Measurements from ENCODE around the gene FAM50A.
"Not testable (repeated sequence)": the region's sequence is repeated elsewhere in the genome, so short reads cannot be mapped to it uniquely, and the experiment has no call there.

- not testable (repeated sequence) for TF ChIP-seq CTCF (IDR thresholded peaks at IDR 0.05); EZH2 (IDR thresholded peaks at IDR 0.05; ENCODE audit: borderline replicate concordance, insufficient read depth, low read depth, low read length, poor library complexity, severe bottlenecking)
Observed at GRCh38 chrX:154496591-154497137, 52.7 kb downstream of the FAM50A start.

Data from B cell (primary cell).